HEK293 (cell line): ENCODE results near the gene MKLN1.
"Not testable (repeated sequence)": the region's sequence is repeated elsewhere in the genome, so short reads cannot be mapped to it uniquely, and the experiment has no call there.

ENCODE experiments used
- CTCF ChIA-PET: fragments of 350-600 bp; formaldehyde crosslinking; extraction: SDS; loops from one replicate; lab custom pipeline; 2021; ENCODE audit warnings: antibody characterized with exemption; lab: Yijun Ruan, JAX
- POLR2A ChIA-PET: fragments of 300-600 bp; formaldehyde crosslinking; extraction: SDS; loops from one replicate; lab custom pipeline; 2020; ENCODE audit warnings: antibody characterized with exemption, inconsistent platforms; lab: Yijun Ruan, JAX
- H3K27ac ChIP-seq: fragments of 200-500 bp; sonication (Bioruptor generic); 2 replicates; pipeline ENCODE4 v1.5.1; 2014; ENCODE audit warnings: low read depth, low read length, control low read depth, inconsistent platforms; ENCODE audit errors: extremely low read depth
- H3K36me3 ChIP-seq, 2 experiments: fragments of 200-500 bp in 1 of 2; sonication (Bioruptor generic) in 1 of 2; 1 replicate in 1 of 2; 2 replicates in 1 of 2; pipeline ENCODE4 v1.5.1; 2014 to 2017; ENCODE audit warnings: inconsistent platforms in 2 of 2, low read length in 2 of 2; ENCODE audit not compliant: control insufficient read depth in 2 of 2, insufficient read depth in 1 of 2
- H3K4me1 ChIP-seq: fragments of 200-500 bp; sonication (Bioruptor generic); 2 replicates; pipeline ENCODE4 v1.5.1; 2014; ENCODE audit warnings: mild to moderate bottlenecking, low read length, inconsistent platforms; ENCODE audit not compliant: control insufficient read depth, insufficient read depth
- H3K4me3 ChIP-seq: 2 replicates; pipeline ENCODE4 v1.5.1; 2011; ENCODE audit warnings: low read depth, mild to moderate bottlenecking, control low read depth, low read length, moderate library complexity
- H3K9me3 ChIP-seq: fragments of 200-500 bp; sonication (Bioruptor generic); 2 replicates; pipeline ENCODE4 v1.5.1; 2014; ENCODE audit warnings: low read depth, low read length, inconsistent platforms; ENCODE audit not compliant: control insufficient read depth, insufficient read depth
- PRDM10 ChIP-seq: fragments of 450-650 bp; formaldehyde crosslinking; IDR thresholded peaks from 2 replicates; pipeline ENCODE4 v1.5.1; 2016; ENCODE audit warnings: missing biosample characterization, missing genetic modification characterization
- YY2 ChIP-seq: fragments of 450-650 bp; formaldehyde crosslinking; IDR thresholded peaks from 2 replicates; pipeline ENCODE4 v1.5.1; 2016; ENCODE audit warnings: missing biosample characterization, missing genetic modification characterization
- ZBTB1 ChIP-seq: fragments of 450-650 bp; formaldehyde crosslinking; IDR thresholded peaks from 2 replicates; pipeline ENCODE4 v1.5.1; 2016; ENCODE audit warnings: missing biosample characterization, missing genetic modification characterization
- ZNF121 ChIP-seq: fragments of 450-650 bp; formaldehyde crosslinking; IDR thresholded peaks from 2 replicates; pipeline ENCODE4 v1.5.1; 2016; ENCODE audit warnings: missing biosample characterization, missing genetic modification characterization
- ZNF274 ChIP-seq, 2 experiments: fragments of 200-500 bp in 1 of 2; fragments of 450-650 bp in 1 of 2; sonication (Bioruptor generic) in 1 of 2; formaldehyde crosslinking in 1 of 2; IDR thresholded peaks; 2 replicates each; pipeline versions ENCODE4 v1.5.1 to v1.6.1; 2014 to 2016; ENCODE audit warnings: borderline replicate concordance in 1 of 2, inconsistent platforms in 1 of 2, low read length in 1 of 2, missing biosample characterization in 1 of 2, missing genetic modification characterization in 1 of 2
- ZNF362 ChIP-seq: fragments of 450-650 bp; formaldehyde crosslinking; IDR thresholded peaks from 2 replicates; pipeline ENCODE4 v1.5.1; 2016; ENCODE audit warnings: missing biosample characterization, missing genetic modification characterization
- ZNF549 ChIP-seq: fragments of 450-650 bp; IDR thresholded peaks from 2 replicates; pipeline ENCODE4 v1.5.1; 2018; ENCODE audit warnings: missing biosample characterization, missing genetic modification characterization, mild to moderate bottlenecking, inconsistent platforms, moderate library complexity
- ZNF704 ChIP-seq: fragments of 450-650 bp; formaldehyde crosslinking; IDR thresholded peaks from 2 replicates; pipeline ENCODE4 v1.5.1; 2016; ENCODE audit warnings: missing biosample characterization, missing genetic modification characterization
- ZNF776 ChIP-seq: fragments of 450-650 bp; formaldehyde crosslinking; IDR thresholded peaks from 2 replicates; pipeline ENCODE4 v1.5.0; 2017; ENCODE audit warnings: missing biosample characterization, missing genetic modification characterization, borderline replicate concordance
- ZNF837 ChIP-seq: fragments of 450-650 bp; formaldehyde crosslinking; IDR thresholded peaks from 2 replicates; pipeline ENCODE4 v1.5.1; 2016; ENCODE audit warnings: missing biosample characterization, missing genetic modification characterization
- TF ChIP-seq, protein P1 (sequence below): fragments of 450-650 bp; formaldehyde crosslinking; IDR thresholded peaks from 2 replicates; pipeline ENCODE4 v1.5.1; 2016; ENCODE audit warnings: missing biosample characterization, missing genetic modification characterization
- TF ChIP-seq, protein P2 (sequence below): fragments of 450-650 bp; formaldehyde crosslinking; IDR thresholded peaks from 2 replicates; pipeline ENCODE4 v1.5.1; 2016; ENCODE audit warnings: missing biosample characterization, missing genetic modification characterization

The MKLN1 gene

DNA sequence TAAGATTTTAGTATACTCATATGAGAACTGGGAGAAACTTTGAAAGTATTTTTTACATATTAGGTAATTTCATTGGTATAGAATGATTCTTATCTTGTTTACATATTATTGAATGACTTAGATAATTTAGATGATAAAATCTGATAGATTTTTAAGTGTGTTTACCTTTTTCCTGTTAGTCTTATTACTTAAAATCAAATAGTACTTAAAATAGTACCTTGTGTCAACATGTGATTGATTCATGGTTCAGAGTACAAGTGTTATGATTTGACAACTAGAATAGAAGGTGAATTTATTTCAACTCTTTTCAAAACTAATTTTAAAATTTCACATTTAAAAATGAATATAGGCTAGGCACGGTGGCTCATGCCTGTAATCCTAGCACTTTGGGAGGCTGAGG, 4.1 kb downstream of the MKLN1 start:
- Histone ChIP-seq H3K36me3 (no peaks in the 10 kb centered on the region), H3K9me3 (no peaks in the 10 kb centered on the region), H3K27ac (no peak overlapping the region), H3K4me1 (no peaks in the 10 kb centered on the region), H3K4me3 (no peak overlapping the region)
- CTCF ChIA-PET, result no interaction called here
- POLR2A ChIA-PET, result no interaction called here
- no peak for TF ChIP-seq ZNF837 (tag by site-specific recombination)
- TF ChIP-seq, protein P1, sequence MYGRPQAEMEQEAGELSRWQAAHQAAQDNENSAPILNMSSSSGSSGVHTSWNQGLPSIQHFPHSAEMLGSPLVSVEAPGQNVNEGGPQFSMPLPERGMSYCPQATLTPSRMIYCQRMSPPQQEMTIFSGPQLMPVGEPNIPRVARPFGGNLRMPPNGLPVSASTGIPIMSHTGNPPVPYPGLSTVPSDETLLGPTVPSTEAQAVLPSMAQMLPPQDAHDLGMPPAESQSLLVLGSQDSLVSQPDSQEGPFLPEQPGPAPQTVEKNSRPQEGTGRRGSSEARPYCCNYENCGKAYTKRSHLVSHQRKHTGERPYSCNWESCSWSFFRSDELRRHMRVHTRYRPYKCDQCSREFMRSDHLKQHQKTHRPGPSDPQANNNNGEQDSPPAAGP (tag by site-specific recombination), result no peak
- TF ChIP-seq PRDM10 (tag by site-specific recombination), result no peak
- TF ChIP-seq YY2, result no peak
- no peak for TF ChIP-seq ZNF274 (IDR thresholded peaks at IDR 0.05; ENCODE audit: low read length)
- TF ChIP-seq ZNF274 (tag by site-specific recombination; IDR thresholded peaks at IDR 0.05; ENCODE audit: borderline replicate concordance), result no peak
- no peak for TF ChIP-seq ZNF704 (tag by site-specific recombination)
- TF ChIP-seq ZNF549 (tag by site-specific recombination), result no peak
- TF ChIP-seq, protein P2, sequence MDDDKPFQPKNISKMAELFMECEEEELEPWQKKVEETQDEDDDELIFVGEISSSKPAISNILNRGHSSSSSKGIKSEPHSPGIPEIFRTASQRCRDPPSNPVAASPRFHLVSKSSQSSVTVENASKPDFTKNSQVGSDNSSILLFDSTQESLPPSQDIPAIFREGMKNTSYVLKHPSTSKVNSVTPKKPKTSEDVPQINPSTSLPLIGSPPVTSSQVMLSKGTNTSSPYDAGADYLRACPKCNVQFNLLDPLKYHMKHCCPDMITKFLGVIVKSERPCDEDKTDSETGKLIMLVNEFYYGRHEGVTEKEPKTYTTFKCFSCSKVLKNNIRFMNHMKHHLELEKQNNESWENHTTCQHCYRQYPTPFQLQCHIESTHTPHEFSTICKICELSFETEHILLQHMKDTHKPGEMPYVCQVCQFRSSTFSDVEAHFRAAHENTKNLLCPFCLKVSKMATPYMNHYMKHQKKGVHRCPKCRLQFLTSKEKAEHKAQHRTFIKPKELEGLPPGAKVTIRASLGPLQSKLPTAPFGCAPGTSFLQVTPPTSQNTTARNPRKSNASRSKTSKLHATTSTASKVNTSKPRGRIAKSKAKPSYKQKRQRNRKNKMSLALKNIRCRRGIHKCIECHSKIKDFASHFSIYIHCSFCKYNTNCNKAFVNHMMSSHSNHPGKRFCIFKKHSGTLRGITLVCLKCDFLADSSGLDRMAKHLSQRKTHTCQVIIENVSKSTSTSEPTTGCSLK (tag by site-specific recombination), result no peak
- TF ChIP-seq ZNF776 (tag by site-specific recombination), result no peak
- TF ChIP-seq ZNF121, result no peak
- no peak for TF ChIP-seq ZBTB1 (tag by site-specific recombination)

- H3K4me1 ChIP-seq, H3K27ac ChIP-seq, CTCF ChIA-PET, H3K36me3 ChIP-seq, POLR2A ChIA-PET, H3K9me3 ChIP-seq, H3K4me3 ChIP-seq: not testable (repeated sequence)
- TF ChIP-seq ZNF362 (tag by site-specific recombination), result peak; percentile 44; the same call in 1 of the 2 replicates
Observed at GRCh38 chr7:131332729-131333128, 5.1 kb downstream of the MKLN1 start.
